HG03558 (cell line): ENCODE results near the gene AFDN.

ENCODE experiments used
- ATAC-seq: cut with Tn5 transposase; IDR thresholded peaks from one replicate; pipeline ENCODE4 v1.9.1; 2021; ENCODE audit warnings: moderate number of reproducible peaks; ENCODE audit not compliant: unreplicated experiment; ENCODE audit errors: extremely low read depth

Gene AFDN

DNA sequence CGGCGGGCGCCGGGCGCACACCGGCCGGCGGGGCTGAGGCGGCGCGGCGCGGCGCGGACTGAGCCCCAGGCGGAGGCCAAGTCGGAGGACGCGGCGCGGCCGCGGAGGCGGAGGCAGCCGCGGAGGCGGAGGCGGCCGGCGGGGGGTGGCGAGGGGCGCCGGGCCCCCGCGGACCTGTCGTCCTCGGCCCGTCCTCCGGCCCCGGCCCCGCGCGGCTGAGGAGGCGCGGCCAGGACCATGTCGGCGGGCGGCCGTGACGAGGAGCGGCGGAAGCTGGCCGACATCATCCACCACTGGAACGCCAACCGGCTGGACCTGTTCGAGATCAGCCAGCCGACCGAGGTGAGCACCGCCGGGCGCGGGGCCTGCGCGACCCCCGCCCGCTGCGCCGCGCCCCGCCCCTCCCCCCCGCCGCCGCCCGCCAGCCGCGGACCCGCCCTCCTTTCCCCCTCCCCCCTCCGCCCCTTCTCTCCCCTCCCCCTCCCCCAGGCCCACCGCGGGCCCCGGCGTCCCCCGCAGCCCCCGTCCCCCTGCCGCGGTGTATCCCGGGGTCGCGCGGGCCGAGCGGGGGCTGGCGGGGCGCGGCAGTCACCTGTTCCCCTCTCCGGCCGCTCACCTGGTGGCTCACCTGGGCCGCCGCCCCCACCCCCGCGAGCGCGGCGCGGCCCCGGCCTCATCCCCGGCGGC, at the start of gene AFDN:
Gene AFDN (plus strand): TSS at position 16 of the 687 bp plus-strand sequence. CDS start 222 bp downstream, at position 238.
- ATAC-seq = peak; percentile 23

DNA sequence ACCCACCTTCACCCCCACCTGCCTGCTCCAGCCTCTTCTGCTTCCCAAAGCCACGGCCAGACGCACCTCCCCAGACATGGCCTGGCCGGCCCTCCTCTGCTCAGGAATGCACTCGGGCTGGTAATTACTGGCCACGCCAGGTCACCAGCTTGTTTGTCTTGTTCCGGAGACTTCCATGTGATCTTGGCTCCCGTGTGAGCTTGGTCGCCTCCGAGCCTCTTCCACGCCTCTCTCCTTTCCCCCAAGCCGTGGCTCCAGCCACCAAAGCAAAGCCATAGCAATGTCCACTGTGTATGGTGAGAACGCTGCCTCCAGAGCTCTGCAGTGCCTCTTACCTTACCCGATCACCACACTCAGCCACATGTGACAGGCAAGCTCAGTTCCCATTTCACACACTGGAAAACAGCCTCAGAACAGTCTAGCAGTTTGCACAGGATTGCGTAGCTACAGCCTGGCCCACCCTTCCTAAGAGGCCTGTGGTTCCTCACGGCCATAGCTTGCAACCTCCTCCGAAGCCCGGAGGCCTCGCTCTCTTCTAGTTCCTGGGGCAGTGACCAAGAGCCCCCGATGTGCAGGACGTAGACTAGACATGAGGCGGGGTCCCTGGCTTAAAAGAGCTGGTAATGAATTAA, 48.1 kb upstream of the AFDN start:
- ATAC-seq = no peak

DNA sequence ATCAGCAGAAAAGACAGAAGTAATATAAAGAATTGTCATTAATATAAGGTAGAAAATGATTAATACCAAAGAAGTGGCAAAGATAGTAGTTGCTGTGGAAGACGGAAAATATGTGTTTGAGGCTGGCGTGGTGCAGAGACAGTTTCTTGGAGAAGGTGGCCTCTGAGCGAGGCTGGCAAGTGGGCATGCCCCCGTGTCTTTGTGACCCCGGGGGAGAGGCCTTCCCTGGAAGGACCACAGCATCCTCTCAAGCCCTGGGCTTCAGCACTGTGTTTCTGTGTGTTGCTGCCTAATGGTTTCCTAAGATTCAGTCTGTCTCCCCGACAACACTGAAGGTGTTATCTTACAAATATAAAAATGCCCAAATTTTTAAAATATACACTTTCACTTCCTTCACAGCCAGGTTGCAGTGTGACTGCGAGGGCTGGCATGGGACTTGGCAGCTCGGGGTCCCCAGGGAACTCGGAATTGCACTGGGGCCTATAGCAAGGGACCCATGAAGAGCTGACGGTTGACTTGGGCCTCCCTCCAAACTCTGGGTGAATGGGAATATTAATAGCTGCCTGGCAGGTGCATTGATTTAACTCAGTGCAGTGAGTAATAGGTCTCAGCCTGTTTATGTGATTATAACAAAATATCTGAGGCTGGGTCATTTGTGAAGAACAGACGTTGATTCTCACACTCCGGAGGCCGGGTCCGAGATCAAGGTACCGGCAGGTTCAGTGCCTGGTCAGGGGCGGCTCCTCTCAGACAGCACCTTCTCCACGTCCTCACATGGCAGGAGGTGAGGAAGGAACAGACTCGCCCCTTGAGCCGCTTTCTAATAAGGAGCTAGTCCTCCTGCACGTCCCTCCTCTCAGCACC, 47.4 kb upstream of the AFDN start:
- ATAC-seq = no peak

- no peak for ATAC-seq
Measured at GRCh38 chr6:167779993-167780655, 46.6 kb upstream of the AFDN start.

GRCh38 chr6:167781066-167781767, 45.5 kb upstream of the AFDN start:
- ATAC-seq = no peak

GRCh38 chr6:167781868-167782267, 44.8 kb upstream of the AFDN start:
- ATAC-seq = no peak

DNA sequence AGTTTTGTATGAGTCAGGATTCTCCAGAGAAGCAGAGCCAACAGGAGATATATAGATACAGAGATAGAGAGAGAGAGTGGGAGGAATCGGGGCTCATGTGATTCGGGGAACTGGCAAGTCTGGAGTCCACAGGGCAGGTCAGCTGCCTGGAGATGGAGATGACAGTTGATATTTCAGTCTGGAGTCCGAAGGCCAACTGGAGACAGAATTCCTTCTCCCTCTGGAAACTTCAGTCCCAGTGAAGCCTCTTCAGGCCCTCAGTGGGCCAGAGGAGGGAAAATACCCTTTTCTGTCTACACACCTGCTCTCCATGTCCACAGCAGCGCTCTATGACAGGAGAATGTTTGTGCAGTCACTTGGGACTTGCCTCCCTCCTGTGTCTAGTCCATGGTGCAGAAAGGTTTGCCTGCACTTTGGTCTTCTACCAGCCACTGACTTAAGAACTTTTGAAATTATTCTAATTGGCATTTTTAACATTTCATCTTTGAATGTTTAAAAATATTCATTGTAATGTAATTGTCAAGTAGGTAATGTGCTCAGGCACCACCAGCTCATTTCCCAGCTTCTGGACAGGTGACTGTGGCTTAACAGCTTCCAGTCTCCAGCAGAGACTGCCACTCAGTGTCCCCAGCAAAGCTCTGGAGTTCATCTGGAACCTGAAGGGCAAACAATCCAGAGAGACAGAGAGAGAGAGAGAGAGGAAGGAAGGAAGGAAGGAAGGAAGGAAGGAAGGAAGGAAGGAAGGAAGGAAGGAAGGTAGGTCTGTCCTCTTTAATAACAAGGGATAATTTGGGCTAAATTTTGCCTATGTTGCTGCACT, 43.8 kb upstream of the AFDN start:
- ATAC-seq = no peak

- no peak for ATAC-seq
Measured at GRCh38 chr6:167786853-167787675, 39.6 kb upstream of the AFDN start.

- no peak for ATAC-seq
Measured at GRCh38 chr6:167787896-167788562, 38.7 kb upstream of the AFDN start.

- no peak for ATAC-seq
Measured at GRCh38 chr6:167788563-167788903, 38.2 kb upstream of the AFDN start.

- ATAC-seq = no peak
Measured at GRCh38 chr6:167789358-167789757, 37.4 kb upstream of the AFDN start.

DNA sequence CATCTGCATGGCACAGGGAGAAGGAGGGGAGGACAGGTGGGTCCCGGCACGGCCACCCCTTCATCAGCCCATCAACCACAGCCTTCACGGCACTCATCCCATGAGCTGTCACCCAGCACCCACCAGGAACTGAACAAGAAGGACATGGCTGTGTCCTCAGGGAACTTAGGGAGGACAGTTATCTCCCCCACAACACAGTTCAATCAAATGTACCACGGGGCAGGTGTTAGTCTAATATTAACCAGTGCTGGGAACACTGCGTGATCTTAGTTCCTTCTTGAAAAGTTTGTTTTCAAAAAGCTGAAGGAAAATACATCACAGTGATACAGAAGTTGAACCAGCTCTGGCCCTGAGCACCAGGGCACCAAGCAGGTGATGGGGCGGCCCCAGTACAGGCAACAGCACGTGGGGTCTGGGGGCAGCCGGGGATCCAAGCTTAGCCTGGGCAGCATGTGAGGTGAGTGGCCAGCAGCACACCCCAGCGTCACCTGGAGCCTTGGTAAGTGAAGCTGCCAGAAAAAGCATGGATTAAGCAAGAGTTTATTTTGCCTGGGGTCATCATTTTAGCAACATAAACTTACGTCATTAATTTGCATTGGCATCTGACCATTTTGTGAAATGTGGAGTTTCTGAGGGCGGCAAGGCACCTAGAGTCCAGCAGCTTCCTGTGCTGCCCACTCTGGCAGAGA, 35.5 kb upstream of the AFDN start:
- ATAC-seq = no peak

DNA sequence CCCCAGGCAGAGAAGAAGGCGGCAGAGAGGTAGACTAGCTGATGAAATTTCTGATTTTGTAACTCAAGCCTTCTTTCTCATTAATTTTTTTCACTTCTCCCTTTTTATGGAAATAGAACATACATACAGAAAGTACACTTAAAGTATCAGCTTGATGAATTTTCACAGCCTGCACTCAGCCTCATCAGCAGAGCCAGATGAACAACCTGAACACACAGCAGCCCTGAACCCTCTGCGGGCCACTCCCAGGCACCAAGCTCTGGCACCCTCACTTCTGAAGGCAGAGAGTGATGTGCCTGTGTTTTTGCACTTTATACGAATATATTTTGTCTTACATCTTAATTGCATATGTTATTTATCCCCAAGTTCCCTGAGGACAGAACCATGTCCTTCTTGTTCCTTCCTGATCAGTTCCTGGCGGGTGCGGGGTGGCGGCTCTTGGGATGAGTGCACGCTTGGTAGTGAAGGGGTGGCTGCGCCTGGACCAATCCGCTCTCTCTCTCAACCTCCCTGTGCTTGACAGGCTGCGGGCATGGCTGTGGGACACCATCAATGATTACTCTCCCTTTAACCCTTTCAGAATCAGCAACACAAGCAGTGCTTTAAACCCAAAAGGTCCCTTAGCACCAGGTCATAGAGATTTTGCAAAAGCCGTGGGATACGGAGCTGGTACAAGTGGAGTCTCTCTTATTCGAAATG, 34.8 kb upstream of the AFDN start:
- ATAC-seq = no peak

DNA sequence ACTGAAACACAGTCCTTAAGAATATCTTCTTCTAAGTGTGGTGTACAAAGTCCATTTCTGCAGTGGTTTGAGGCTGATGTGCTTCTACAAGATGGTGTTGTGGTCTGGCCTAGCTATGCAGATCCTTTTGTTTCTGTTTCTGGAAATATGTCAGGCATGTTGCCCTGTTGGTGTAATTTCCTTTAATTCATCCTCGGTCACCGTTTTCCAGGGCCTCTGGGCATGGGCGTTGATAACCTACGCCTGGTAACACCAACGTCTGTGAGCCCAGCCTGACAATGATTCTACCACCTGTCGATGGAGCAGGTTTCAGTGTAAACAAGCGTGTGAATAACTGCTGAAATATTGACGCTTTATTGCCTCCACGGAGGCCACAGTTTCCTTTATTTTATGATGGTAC, 33.3 kb upstream of the AFDN start:
- ATAC-seq = no peak

GRCh38 chr6:167794161-167795157, 32.3 kb upstream of the AFDN start:
- ATAC-seq = no peak
